ENCODE results near the gene TMCC1. TPM values are rescaled to one million over a fixed set of nuclear protein-coding genes. Genes with fewer than 3 reads are reported as not detected.
"Not testable (repeated sequence)": the region's sequence is repeated elsewhere in the genome, so short reads cannot be mapped to it uniquely, and the experiment has no call there.

TMCC1 gene
- total RNA-seq, 4 donors from 2014 or later: 24.3 to 41.7 (median 31.1) TPM

DNA sequence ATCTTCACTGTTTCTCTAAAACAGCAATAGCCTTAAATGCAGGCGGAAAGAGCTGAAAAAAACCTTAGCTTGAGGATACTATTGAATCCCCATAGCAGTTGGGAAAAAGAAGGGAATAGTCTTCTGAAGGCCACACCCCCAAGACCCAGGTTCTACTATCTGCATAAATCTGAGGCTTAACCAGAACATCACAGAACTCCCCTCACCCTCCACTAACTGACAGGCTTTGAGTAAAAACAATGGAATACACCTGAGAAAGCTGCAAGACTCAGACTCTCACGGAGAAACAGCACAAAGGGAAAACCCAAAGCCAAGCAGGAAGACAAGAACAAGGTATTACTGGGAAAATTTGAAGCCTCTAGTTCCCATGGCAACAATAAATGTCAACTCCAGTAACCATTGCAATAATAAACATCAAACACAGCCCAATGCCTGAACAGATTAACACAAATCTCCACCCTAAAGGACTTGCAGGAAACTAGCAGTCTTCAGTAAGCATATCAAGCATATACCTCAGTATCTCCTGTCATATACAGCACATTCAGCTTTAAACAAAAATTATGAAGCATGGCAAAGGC, 56.4 kb downstream of the TMCC1 start:
- intact Hi-C loops (cut with DNase I): no loop called here
- Histone ChIP-seq H3K9me3 (no peaks in the 10 kb centered on the region), H3K4me3 (replicated peaks in 1 of 3) (no peak overlapping the region), H3K27me3 (no peaks in the 10 kb centered on the region), H3K27ac (no peak overlapping the region), H3K4me1 (peaks cover 0 to 4% of the 10 kb centered on the region in 2 donors), H3K36me3 (no peaks in the 10 kb centered on the region)
- 72% methylated on average over 2 of the region's 2 CpGs for WGBS, 2 donors
- TF ChIP-seq, protein P1, sequence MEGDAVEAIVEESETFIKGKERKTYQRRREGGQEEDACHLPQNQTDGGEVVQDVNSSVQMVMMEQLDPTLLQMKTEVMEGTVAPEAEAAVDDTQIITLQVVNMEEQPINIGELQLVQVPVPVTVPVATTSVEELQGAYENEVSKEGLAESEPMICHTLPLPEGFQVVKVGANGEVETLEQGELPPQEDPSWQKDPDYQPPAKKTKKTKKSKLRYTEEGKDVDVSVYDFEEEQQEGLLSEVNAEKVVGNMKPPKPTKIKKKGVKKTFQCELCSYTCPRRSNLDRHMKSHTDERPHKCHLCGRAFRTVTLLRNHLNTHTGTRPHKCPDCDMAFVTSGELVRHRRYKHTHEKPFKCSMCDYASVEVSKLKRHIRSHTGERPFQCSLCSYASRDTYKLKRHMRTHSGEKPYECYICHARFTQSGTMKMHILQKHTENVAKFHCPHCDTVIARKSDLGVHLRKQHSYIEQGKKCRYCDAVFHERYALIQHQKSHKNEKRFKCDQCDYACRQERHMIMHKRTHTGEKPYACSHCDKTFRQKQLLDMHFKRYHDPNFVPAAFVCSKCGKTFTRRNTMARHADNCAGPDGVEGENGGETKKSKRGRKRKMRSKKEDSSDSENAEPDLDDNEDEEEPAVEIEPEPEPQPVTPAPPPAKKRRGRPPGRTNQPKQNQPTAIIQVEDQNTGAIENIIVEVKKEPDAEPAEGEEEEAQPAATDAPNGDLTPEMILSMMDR (IDR thresholded peaks at IDR 0.05): no peak
- TF ChIP-seq POLR2A (IDR thresholded peaks at IDR 0.05): no peak
- DNase-seq: no peak

DNA sequence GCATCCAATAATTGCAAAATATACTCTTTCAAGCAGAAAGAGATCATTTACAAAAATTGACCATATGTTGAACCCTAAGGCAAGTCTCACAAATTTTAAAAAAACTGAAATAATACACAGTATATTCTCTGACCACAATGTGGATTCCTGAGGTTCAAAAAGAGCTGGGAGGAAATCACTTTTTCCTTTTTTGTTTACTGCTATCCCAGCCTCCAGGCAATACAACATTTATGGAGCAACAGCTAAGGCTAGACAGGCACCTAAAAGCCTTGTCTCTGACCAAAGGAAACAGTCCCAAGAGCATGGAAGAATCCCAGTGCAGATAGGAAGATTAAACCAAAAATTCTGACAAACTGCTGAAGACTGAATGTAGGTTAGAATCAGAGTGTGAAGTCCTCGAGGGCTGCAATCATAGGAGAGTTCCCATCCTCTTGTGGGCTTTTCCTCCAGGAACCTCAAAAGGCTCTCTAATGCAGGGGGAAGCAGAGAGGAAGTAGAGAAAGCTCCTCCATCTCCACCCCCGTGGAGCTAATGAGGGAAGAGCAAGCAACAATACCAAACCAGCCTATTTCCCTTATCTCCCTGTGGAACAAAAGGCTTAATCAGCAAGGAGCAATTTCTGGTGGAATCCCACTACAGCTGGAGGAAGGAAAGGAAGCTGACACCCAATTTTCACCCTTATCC, 57.0 kb downstream of the TMCC1 start:
- no peak overlapping the region for H3K4me3 ChIP-seq (replicated peaks in 1 of 3)
- H3K27me3 ChIP-seq: no peaks in the 10 kb centered on the region
- intact Hi-C loops (cut with DNase I): no loop called here
- no peaks in the 10 kb centered on the region for H3K9me3 ChIP-seq
- TF ChIP-seq POLR2A (IDR thresholded peaks at IDR 0.05): no peak
- TF ChIP-seq, protein P1 (IDR thresholded peaks at IDR 0.05): no peak
- H3K27ac ChIP-seq: no peak overlapping the region
- no peak for DNase-seq
- H3K36me3 ChIP-seq: no peaks in the 10 kb centered on the region
- 46 to 48% methylated on average over 2 of the region's 2 CpGs for WGBS, 2 donors
- H3K4me1 ChIP-seq: peaks cover 0 to 4% of the 10 kb centered on the region in 2 donors

DNA sequence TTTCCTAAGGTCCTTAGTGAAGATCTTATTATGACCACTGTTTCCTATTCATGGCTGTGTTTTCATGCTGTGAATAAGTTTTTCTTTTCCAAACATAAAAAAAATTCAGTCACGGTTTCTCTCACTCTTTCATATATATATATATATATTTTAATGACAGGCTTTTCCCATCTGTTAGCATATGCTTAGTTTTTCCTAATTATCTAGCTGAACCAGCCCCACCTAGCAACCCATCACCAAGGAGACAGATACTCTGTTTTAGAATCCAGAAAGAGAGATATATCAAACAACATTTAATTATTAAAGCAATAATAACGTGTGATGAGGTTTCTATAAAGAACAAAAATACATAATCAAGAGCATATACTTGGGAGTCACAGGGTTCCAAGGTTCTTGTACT, 58.3 kb downstream of the TMCC1 start:
- H3K27me3 ChIP-seq: no peaks in the 10 kb centered on the region
- DNase-seq: no peak
- H3K9me3 ChIP-seq: no peaks in the 10 kb centered on the region
- TF ChIP-seq, protein P1 (IDR thresholded peaks at IDR 0.05): no peak
- no peak for TF ChIP-seq POLR2A (IDR thresholded peaks at IDR 0.05)
- H3K4me3 ChIP-seq (replicated peaks in 1 of 3): no peak overlapping the region
- peaks cover 0 to 4% of the 10 kb centered on the region in 2 donors for H3K4me1 ChIP-seq
- no peaks in the 10 kb centered on the region for H3K36me3 ChIP-seq
- intact Hi-C loops (cut with DNase I): no loop called here
- no peak overlapping the region for H3K27ac ChIP-seq
- WGBS, 2 donors: 86 to 88% methylated on average over 2 of the region's 2 CpGs

- Histone ChIP-seq H3K4me3 (replicated peaks in 1 of 3) (no peak overlapping the region), H3K9me3 (no peaks in the 10 kb centered on the region), H3K27me3 (no peaks in the 10 kb centered on the region), H3K36me3 (no peaks in the 10 kb centered on the region), H3K27ac (no peak overlapping the region), H3K4me1 (peaks cover 0 to 9% of the 10 kb centered on the region in 2 donors)
- WGBS, 2 donors: 87% methylated on average over 5 of the region's 5 CpGs
- TF ChIP-seq POLR2A (IDR thresholded peaks at IDR 0.05): no peak
- TF ChIP-seq, protein P1 (IDR thresholded peaks at IDR 0.05): no peak
- intact Hi-C loops (cut with DNase I): no loop called here
- no peak for DNase-seq
Observed at GRCh38 chr3:129834580-129834979, 58.9 kb downstream of the TMCC1 start.

GRCh38 chr3:129831942-129832341, 61.6 kb downstream of the TMCC1 start:
- H3K9me3 ChIP-seq; H3K4me1 ChIP-seq; DNase-seq; H3K27ac ChIP-seq; H3K36me3 ChIP-seq; H3K4me3 ChIP-seq (replicated peaks in 1 of 3); H3K27me3 ChIP-seq; intact Hi-C loops (cut with DNase I): not testable (repeated sequence)
- 91 to 92% methylated on average over 6 of the region's 6 CpGs for WGBS, 2 donors

Measured in thyroid gland (tissue), 4 donors.